GM13977 (cell line): ENCODE measurements around the gene DYNLRB1.

ENCODE experiments used
- DNase-seq: peaks from one replicate; pipeline ENCODE4 v3.0.0; 2012; ENCODE audit warnings: low spot score
- CTCF ChIP-seq: IDR thresholded peaks from 2 replicates; pipeline ENCODE4 v1.5.1; 2012; ENCODE audit warnings: mild to moderate bottlenecking, control low read depth; ENCODE audit not compliant: insufficient read depth; ENCODE audit errors: extremely low read depth, missing control alignments
- in situ Hi-C: fragments of 300-500 bp; cut with MboI; formaldehyde crosslinking; loops from one replicate; pipeline ENCODE4 v1.12.0; 2022; ENCODE audit warnings: low sequenced_read_pairs, low pct_unique_long_range_greater_than_20kb, mixed read lengths, inconsistent platforms; ENCODE audit not compliant: unreplicated experiment

DYNLRB1 gene

DNA sequence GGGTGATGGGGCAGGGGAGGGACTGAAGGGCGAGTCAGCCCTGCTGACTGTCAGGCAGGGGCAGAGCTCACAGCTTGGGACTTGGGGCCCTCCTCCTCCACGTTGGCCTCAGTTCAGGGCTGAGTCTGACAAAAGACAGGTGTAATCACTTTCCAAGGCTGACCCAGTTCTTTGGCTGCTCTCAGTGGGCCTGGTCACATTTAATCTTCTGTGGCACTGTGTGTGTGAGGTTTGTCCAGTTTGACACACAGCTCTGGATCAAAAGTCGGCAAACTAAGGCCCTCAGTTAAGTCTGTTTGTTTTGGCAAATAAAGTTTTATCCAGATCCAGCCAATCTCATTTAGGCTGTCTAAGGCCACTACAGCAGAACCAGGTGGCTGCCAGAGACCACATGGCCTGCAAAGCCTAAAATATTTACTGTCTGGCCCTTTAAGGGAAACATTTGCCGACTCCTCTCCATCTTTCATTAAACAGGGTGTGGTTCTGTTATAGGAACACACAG, 37.2 kb downstream of the DYNLRB1 start:
- in situ Hi-C loops = no loop called here
- no peak for TF ChIP-seq CTCF
- no peak for DNase-seq

- DNase-seq = no peak
- in situ Hi-C loops = no loop called here
- no peak for TF ChIP-seq CTCF
Measured at GRCh38 chr20:34557936-34558319, 41.7 kb downstream of the DYNLRB1 start.

DNA sequence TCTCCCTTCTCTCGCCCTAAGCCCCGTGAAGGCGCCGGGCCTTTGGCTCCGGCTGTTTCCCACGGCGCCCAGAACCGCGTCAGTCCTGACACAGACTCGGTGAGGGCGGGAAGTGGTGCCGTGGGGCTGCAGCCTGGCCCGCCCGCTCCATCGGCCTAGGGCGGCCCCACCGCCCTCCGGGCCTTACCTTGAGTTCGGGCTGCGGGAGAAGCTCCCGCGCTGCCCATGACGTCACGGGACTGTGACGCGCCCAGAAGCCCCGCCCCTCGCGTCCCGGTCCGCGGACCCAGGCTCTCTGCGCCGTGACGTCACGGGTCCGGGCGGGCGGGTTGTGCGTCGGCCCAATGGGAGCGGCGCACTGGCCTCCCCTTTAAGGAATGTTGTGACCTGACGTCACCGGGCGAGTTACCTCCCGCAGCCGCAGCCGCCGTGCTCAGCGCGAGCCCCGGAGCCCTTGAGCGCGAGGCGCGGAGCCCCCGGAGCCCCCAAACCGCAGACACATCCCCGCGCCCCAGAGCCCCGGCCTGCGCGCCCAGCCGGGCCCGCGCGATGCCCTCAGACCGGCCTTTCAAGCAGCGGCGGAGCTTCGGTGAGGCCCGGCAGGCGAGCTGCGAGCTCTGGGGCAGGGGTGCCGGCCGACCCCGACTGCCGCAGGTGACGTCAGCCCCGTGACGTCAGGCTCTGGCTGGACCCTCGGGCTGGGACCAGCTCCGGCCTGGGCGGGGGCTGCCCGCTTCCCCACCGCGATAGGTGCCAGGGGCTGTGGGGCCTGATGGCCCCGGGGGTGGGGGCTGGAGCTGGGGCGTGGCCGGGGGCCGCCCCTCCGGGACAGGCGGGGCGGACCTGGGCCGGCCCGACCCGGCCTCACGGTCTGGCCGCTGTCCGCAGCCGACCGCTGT, 42.3 kb downstream of the DYNLRB1 start, which contains the start of gene MAP1LC3A:
MAP1LC3A (plus strand) TSS at position 399 of the 899 bp plus-strand sequence; CDS start at position 550, 151 bp downstream.
- TF ChIP-seq CTCF = no peak
- DNase-seq = peak; percentile 96
- in situ Hi-C loops = no loop called here

- DNase-seq = no peak
- in situ Hi-C loops = loop anchor here (10.0 kb wide), 1 partner anchor 375 kb away; no protein-coding TSS in a partner anchor
- no peak for TF ChIP-seq CTCF
Measured at GRCh38 chr20:34559311-34560140, 43.3 kb downstream of the DYNLRB1 start.

- TF ChIP-seq CTCF = no peak
- in situ Hi-C loops = loop anchor here (10.0 kb wide), 1 partner anchor 375 kb away; no protein-coding TSS in a partner anchor
- DNase-seq = no peak
Measured at GRCh38 chr20:34560141-34560523, 43.9 kb downstream of the DYNLRB1 start.

DNA sequence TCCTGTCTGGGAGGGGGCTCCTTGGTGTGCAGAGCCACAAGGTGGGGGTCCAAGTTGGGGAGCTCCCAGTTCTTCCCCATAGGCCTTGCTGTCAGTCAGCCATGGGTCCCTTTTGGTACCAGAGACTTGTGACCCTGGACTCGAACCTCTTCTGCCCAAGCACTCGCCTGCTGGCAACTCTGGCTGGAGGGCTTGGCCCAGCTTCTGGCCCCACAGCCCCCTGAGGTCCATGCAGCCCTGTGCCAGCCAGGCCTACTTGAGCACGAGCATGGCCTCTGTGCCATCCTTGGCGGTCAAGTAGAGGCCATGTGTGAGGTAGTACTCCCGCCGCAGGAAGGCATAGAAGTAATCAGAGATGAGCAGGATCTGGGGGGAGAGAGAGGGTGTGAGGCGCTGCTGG, 44.4 kb downstream of the DYNLRB1 start:
- in situ Hi-C loops = loop anchor here (10.0 kb wide), 1 partner anchor 374 kb away; no protein-coding TSS in a partner anchor
- TF ChIP-seq CTCF = no peak

More for the DNA sequence above, 44.4 kb downstream of the DYNLRB1 start:
- no peak for DNase-seq
